HG03064 (cell line): ENCODE measurements around the gene ADARB2.

ENCODE experiments used
- ATAC-seq: cut with Tn5 transposase; IDR thresholded peaks from one replicate; pipeline ENCODE4 v1.9.1; 2021; ENCODE audit warnings: low read depth; ENCODE audit not compliant: unreplicated experiment

ADARB2 gene

DNA sequence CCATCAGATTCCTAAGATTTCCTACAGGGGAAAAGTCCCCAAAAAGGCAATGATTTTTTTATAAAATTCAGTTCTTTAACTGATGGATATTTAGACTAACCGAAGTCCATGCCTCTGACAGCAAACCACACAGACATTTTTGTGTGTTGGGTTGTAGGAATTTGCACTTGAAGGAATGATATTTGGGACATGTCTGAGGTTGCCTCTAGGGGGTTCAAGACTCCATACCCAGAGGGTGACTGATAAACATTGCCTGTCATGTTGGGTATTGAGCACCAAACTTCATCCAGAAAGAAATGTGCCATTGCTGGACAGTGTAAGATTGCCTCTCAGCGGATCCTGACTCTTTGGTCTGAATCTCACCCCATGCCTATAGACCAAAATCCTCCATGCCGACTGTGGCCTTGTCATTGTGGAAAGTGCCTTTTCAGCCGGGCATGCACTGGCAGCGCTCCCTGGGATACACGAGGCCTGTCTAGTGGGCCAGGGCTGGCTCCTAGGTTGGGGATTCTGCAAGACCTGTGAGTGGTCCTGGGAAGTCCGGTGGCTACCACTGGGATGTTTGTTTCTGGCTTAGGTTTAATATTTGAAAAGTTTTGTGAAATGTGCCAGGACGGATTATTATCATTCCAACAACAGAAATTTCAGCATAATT lies 428.2 kb downstream of the ADARB2 start:
- ATAC-seq: no peak

DNA sequence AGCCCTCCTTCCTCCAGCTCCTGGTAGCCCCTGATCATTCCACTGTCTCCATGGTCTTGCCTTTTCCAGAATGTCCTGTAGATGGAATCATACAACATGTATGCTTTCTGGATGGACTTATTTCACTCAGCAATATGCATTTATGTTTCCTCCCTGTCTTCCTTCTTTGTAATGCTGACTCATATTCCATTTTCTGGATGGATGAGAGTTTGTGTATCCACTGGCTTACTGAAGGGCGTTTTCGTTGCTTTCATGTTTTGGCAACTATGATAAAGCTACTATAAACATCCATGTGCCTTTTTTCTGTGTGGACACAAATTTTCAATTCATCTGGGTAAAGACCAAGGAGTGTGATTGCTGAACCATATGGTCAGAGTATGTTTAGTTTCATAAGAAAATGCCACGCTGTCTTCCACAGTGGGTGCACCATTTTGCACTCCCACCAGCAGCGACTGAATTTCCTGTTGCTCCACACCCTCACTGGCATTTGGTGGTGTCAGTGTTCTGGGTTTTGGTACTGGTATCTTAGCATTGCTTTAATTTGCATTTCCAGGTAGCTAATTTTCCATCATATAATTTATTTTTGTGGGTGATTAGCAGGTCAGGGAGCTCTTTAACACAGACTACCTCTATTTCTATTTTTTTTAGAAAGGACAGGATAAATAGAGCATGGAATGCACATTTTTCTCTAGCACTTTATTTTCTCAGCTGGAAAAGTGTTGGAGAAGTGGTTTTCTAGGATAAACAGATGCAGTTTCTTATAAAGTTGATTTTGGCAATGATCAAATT lies 429.0 kb downstream of the ADARB2 start:
- no peak for ATAC-seq

DNA sequence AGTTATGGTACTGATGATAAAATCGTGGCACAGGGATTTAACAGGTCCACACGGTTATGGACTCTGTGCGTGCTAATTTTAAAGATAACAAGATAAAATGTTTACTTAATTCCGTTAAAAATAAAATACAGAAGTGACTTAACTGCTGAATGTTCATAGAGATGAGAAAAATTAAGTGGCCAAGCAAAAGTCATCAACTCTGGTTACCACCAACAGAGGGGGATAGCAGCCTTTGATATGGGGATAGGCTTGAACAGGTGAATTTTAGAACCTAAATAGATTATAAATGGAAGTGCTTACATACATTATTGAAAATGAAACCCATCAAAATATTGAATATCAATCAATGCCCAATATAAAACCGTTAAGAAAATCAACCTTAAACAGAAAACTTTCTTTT lies 436.2 kb downstream of the ADARB2 start:
- ATAC-seq: no peak

DNA sequence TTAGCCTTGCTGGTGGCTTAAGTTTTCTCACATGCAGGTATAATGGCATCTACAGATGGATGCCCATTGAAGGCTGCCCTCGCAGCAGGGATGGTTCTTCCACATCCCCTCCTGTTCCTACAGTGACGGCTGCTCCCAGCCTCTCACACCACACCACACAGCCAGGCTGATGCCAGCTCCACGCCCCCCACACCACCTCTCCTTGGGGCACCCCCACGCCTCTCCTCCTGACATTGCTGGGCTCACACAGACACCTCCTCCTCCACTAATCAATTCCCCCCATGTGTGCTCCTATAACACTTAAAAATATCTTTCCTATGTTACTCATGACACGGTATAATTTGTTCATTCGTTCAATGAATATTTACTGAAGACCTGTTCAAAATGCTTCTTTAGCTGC lies 437.1 kb downstream of the ADARB2 start:
- no peak for ATAC-seq

DNA sequence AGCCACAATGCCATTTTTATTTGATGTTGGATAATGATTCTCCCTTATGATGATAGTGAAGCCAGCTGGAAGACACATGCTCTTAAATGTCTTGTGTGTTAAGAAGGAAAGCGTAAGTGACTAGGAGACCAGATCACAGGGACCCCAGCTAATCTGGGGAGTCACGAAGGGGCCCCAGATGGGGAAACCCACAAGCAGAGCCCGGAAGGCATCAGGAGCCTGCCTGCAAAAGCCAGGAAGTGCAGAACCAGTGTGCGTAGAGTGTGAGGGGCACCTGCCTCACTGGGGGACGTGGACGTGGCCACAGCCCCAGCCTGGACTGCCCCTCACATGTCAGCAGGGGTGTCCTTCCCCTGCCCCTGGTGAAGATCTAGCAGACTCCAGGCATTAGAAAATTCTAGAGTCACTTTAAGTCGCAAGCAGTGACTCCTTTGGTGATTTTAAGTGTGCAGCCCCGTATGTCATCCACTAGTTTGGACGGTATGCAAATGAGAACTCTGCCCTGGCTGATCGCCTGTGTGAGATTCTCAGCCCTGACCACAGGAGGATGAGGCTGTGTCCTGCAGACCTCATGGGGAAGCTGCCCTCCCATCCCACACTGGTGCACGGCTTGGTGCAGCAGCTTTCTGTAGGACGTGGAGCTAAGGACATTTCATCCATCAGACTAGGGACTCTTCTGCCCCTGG lies 438.1 kb downstream of the ADARB2 start:
- ATAC-seq: no peak

DNA sequence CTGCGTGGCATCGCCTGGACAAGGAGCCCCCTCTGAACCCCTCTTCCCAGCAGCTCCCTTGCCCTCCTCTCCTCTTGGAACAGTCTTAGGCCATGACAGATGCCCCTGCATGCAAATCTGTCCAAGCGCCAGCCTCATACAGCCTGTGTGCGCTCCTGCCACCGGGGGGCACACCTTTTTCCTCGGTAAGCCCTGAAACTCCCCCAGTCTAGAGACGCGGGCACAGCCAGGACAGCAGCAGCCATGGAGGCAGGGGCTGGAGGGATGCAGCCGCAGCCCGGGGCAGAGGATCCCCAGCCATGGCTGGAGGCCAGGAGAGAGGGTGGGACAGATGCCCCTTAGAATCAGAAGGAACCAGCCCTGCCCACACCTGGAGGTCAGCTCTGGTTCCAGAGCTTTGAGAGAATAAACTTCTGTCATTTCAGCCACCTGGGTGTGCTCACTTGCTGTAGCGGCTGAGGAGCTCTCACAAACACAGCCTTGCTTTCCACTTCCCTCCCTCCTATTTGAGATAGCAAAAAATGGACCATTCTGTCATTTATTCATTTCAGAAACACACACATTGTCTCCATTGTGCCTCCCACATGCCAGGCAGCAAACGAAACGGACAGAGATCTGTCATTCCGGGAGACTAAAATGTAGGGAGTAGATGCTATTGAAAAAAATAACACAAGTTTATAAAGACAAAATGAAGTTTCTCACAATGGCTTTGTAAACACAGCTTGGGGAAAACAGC lies 439.6 kb downstream of the ADARB2 start:
- ATAC-seq: no peak

DNA sequence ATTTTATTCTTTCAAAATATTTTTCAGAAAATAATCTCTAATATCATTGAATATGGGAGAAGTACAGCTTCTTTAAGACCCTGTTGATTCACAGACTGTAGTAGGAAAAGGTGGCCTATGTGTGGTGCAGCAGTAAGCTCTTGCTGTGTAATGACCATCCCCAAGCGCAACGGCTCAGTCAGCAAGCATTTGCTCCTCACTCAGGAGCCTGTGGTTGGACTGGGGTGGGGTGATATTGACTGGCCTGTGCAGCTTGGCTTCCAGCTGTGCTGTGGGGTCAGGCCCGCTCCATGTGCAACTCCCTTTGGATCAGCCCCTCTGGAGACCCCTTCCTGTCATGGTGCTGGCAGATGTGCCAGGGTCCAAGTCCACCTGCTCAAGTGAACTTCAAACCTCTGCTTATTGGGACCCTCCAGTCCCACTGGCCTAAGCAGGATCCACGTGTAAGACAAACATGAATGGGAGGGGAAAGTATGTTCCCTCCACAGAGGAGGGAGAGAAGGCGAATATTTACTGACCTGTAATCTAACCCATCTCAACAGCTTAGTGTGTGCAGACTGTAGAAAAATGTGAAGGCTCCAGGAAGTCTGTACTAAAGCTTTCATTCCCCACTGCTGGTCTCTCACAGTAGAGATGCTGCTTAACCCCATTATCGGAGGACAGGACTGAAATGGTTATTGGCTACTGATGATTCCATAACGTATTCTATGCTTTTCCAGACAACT lies 441.4 kb downstream of the ADARB2 start:
- ATAC-seq: no peak

DNA sequence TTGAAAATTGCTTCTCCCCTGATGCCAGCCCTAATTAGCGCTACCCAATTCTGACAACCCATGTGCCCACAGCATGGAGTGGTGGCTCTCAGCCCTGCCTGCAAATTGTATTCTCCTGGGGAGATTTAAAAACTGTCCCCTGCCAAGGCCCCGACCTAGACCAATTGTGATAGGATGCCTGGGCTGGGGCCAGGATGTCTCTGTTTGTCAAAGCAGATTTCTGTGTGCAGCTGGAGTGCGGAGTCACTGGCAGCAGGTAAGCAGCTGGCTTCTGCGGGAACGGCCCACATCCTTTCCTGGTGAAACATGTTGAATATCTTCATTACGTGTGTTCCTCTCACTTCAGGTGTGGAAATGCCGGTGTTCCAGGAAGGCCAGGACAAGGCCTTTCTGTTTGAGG lies 442.6 kb downstream of the ADARB2 start:
- no peak for ATAC-seq

DNA sequence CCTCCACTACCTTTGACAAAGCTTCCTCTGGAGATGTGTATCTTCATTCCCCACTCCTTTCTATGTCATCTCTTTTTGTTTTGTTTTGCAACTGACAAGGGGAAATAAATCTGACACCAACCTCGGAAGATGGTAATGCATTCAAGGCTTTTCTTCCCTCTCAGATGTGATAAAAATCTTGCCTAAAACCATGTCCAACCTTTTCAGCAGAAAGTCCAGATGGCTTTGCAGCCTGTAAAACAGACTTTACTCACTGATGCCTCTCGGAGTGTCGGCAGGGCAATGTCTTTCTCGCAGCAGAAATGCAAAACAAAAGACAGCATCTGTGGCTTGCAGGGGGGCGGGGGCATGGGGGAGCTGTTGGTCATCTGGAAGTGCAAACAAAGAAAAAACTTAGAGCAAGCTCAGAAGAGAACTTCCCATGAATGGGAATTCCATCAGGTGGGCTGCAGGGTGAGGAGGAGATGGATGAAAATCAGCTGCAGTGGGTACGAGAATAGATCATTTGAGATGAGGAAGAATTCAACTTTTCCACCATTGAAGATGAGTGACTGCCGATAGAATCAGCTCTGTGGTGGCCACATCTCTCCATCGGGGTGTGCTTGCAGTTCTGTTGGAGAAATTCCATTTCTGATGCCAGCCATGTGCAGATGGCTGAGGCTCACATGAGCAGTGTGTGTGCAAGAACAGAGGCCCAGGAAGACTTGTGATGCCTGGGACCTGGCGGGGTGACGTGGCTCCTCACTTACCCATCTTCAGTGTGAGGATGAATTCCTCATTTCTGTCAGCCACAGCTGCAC lies 443.5 kb downstream of the ADARB2 start:
- ATAC-seq: no peak

DNA sequence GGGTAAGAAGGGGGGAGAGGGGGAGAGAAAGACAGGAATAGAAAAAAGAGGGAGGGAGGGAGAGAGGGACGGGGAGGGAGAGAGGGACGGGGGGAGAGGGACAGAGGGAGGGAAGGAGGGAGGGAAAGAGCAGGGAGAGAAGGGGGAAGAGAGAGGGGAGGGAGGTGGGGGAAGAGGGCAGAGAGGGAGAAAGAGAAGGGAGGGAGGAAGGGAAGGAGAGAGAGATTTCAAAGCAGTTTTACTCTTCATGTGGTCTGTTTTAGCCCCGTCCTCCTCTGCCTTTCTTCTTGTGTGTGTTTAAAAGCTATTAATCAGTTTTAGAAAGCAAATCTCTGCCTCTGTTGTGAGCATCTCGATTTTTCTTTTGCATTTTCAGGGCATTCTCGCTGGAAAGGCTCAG lies 444.2 kb downstream of the ADARB2 start:
- no peak for ATAC-seq

DNA sequence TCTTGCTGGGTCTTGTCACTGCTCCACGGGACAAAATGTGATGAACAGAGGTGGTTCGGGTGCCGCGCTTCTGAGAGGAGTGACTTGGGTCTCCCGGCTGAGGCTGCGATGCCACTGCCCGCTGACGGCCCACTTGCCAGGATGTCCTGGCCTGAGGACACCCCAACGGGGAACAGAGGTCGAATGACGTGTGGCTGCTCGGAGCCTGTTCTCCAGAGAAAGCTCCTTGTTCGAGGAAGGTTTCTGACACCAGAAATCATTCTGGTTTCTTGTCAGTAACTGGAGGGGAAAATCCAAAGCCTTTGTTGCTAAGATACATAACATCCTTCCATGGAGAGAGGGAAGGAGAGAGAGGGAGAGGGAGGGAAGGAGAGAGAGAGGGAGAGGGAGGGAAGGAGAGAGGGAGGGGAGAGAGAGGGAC lies 444.7 kb downstream of the ADARB2 start:
- ATAC-seq: no peak

DNA sequence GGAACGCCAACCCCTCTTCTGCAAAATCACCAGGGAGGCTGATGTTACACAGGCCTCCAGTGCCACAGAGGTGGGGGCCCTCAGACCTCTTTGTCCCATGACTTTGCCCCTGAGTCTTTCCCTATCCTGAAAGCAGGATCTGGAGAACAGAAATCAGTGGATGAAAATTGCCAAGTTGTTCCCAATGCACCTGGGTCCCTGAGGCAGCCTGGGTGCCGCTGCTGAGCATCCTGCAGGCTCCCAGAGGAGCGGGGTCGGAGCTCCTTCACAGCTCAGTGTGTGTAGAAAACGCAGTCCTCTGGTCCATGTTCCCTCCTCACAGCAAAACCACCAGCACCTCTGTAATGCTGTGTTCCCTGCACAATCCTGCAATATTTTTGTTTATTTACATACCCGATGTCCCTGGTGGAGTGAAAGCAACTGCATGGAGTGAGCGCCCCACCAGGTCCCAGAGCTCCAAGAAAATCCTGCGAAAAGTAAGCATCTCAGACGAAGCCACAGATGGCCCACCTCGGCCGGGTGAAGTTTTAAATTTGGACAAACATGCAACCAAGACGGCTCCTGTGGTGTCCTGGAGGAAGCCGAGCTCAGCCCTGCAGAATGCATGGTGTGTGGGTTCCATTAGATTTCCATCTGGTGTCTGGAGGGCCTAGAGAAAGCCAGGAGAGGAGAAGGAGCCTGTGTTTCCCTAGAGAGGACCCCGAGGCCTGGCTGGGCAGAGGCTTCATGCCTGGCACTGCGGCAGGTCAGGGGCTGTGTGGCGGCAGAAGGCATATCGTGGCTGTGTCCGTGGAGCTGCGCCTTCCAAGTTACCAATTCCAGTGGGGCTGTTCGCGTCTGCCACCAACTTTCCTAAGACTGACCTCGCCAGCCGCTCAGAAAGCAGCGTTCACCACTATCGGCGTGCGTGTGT lies 445.9 kb downstream of the ADARB2 start:
- ATAC-seq: no peak

DNA sequence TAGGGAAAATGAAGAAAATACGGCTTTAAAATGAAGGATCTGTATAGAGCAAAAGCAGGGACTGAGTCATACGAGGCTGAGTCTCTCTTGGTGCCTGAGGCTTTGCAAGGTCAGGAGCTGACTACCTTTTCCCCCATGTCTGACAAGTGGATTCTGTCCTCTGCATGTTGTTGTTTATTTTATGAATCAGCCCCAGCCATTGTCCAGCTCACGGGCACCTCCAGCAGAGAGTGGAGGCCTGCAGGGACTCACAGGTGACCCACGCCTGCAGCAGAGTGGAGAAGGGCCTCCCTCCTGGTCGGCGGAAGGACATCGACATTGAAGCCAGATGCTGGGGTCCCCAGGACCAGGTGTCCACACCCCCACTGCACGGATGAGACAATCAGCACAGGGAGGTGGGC lies 447.3 kb downstream of the ADARB2 start:
- no peak for ATAC-seq

DNA sequence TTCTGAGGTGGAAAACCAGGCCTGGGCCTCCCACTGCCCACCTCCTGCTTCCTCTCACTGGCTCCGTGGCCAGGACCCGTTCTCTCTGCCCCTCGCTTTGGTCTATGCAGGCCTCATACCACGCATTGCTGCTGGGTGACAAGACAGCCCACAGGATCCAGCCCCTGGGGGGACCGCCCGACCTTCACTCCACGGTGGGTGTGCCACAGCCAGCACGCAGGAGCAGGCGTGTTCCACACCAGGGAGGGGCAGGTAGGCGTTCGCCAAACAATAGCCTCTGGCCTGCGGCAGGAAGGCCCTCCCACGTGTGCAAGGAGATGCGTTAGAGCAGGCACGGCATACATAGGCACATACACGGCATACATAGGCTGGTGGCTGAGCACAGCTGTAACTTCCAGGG lies 447.7 kb downstream of the ADARB2 start:
- ATAC-seq: no peak

DNA sequence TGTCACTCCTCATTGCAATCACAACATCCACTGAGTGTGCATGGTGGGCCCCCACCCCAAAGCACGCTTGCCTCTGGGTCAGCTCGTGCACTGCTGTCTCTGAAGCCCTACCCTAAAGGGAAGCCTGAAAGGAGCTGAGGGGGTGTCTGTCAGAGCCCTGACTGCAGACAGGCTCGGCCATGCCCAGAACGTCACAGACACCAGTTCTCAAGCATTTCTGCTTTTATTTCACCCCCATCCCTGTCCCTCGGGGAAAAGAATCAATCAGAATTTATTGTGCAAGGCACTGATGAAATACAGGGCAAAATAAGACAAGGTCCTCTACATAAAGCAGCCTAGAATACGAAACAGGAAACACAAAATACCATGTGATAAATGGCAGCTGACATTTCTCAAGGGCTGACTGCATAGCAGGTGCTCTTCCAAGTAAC lies 449.3 kb downstream of the ADARB2 start:
- ATAC-seq: no peak

DNA sequence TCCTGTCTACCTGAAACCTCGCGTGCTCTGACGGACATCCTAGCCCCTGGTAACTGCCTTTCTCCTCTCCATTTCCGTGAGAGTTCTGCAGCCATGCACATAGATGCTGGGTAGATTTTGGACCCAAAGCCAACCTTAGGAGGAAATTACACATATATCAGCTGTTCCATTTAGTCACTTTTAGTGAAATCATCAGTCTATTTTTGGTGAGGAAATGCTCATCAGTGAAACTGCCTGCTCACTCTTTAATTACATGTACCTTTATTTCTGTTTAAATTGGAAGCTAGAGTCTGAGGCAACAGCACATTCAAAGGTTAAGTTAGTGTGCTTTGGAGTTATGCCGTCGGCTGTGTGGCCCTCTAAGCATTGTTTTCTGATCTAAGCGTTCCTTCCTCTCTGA lies 449.8 kb downstream of the ADARB2 start:
- ATAC-seq: no peak

DNA sequence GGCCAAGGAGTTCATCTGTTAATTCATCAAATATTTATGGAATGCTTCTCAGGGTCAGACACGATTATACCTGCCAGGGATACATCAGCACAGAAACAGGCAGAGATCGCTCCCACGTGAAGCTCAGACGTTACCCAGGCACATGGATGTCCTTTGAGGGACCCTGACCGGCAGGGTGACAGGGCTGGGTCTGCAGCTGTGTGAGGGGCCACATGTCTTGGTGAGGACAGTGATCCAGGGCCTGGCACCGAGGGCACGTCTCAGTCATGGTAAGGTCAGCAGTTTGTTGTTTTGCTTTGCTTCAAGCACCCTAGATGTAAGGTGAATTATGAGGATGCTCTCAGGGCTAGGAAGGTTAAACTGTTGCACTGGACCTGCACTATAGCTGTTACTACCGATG lies 453.2 kb downstream of the ADARB2 start:
- no peak for ATAC-seq

DNA sequence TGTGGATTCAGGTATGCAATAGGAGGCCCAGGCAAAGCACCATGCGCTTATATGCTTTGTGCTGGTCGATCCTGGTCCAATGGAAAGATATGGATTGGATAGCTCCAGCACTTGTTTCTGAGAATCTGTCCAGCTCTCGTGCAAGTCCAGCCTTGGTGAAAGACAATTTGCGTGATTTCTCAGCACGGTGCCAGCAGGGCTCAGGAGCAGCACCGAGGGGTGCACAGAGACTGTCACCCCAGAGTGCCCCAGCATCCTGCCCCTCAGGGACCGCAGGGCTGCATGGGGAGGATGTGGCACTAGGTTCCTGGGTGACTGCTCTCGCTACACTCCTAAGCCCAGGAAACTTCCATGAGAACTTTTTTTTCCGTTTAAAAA lies 455.9 kb downstream of the ADARB2 start:
- no peak for ATAC-seq
